Skeletal muscle satellite cell (primary cell): Measurements from ENCODE around the gene EXO1.

Experiments used
- H3K27me3 ChIP-seq: 2 replicates; pipeline ENCODE4 v1.7.0; 2013; ENCODE audit warnings: low read length; ENCODE audit not compliant: control insufficient read depth, insufficient read depth
- H3K36me3 ChIP-seq: 2 replicates; pipeline ENCODE4 v1.7.0; 2013; ENCODE audit warnings: mild to moderate bottlenecking, control low read depth, low read length; ENCODE audit not compliant: insufficient read depth
- H3K4me1 ChIP-seq: 2 replicates; pipeline ENCODE4 v1.7.0; 2013; ENCODE audit warnings: low read length; ENCODE audit not compliant: control insufficient read depth, insufficient read depth
- H3K4me2 ChIP-seq: 2 replicates; pipeline ENCODE4 v1.7.0; 2013; ENCODE audit warnings: mild to moderate bottlenecking, low read length
- H3K4me3 ChIP-seq: 2 replicates; pipeline ENCODE4 v1.7.0; 2013; ENCODE audit warnings: low read length
- H3K9ac ChIP-seq: 2 replicates; pipeline ENCODE4 v1.7.0; 2013; ENCODE audit warnings: mild to moderate bottlenecking, low read depth, low read length, moderate library complexity
- H3K9me3 ChIP-seq: replicated peaks from 2 replicates; pipeline ENCODE4 v1.7.0; 2013; ENCODE audit warnings: mild to moderate bottlenecking, control low read depth, low read length

EXO1 gene

GRCh38 chr1:241896670-241896962 is 48.6 kb downstream of the EXO1 start:
- Histone ChIP-seq H3K36me3 (no peaks in the 10 kb centered on the region), H3K9me3 (no peaks in the 10 kb centered on the region), H3K27me3 (no peaks in the 10 kb centered on the region), H3K4me1 (no peaks in the 10 kb centered on the region), H3K9ac (no peak overlapping the region), H3K4me2 (no peak overlapping the region), H3K4me3 (no peak overlapping the region)

GRCh38 chr1:241899210-241899609 is 51.2 kb downstream of the EXO1 start:
- no peak overlapping the region for H3K4me3 ChIP-seq
- H3K27me3 ChIP-seq, result no peaks in the 10 kb centered on the region
- H3K36me3 ChIP-seq, result no peaks in the 10 kb centered on the region

GRCh38 chr1:241900381-241900780 is 52.4 kb downstream of the EXO1 start:
- Histone ChIP-seq H3K36me3 (no peaks in the 10 kb centered on the region), H3K4me2 (no peak overlapping the region), H3K4me1 (no peaks in the 10 kb centered on the region), H3K9ac (no peak overlapping the region), H3K4me3 (no peak overlapping the region), H3K27me3 (no peaks in the 10 kb centered on the region), H3K9me3 (no peaks in the 10 kb centered on the region)

More at GRCh38 chr1:241899210-241899609, 51.2 kb downstream of the EXO1 start:
- H3K4me1 ChIP-seq, result no peaks in the 10 kb centered on the region
- H3K9me3 ChIP-seq, result no peaks in the 10 kb centered on the region
- no peak overlapping the region for H3K4me2 ChIP-seq
- H3K9ac ChIP-seq, result no peak overlapping the region

- Histone ChIP-seq H3K9ac (no peak overlapping the region), H3K4me1 (no peaks in the 10 kb centered on the region), H3K4me2 (no peak overlapping the region), H3K9me3 (no peaks in the 10 kb centered on the region), H3K4me3 (no peak overlapping the region), H3K27me3 (no peaks in the 10 kb centered on the region), H3K36me3 (no peaks in the 10 kb centered on the region)
These were observed 54.5 kb downstream of the EXO1 start for GRCh38 chr1:241902391-241903065.

- Histone ChIP-seq H3K27me3 (no peaks in the 10 kb centered on the region), H3K9ac (no peak overlapping the region), H3K4me2 (no peak overlapping the region), H3K9me3 (no peaks in the 10 kb centered on the region), H3K4me3 (no peak overlapping the region), H3K36me3 (no peaks in the 10 kb centered on the region), H3K4me1 (peaks cover 8% of the 10 kb centered on the region)
These were observed 68.2 kb downstream of the EXO1 start for GRCh38 chr1:241916196-241916595.

- Histone ChIP-seq H3K4me3 (no peak overlapping the region), H3K4me1 (peaks cover 8% of the 10 kb centered on the region), H3K36me3 (no peaks in the 10 kb centered on the region), H3K9me3 (no peaks in the 10 kb centered on the region), H3K9ac (no peak overlapping the region), H3K4me2 (no peak overlapping the region), H3K27me3 (no peaks in the 10 kb centered on the region)
These were observed 69.5 kb downstream of the EXO1 start for GRCh38 chr1:241917487-241917886.

GRCh38 chr1:241918879-241919278 is 70.9 kb downstream of the EXO1 start:
- no peak overlapping the region for H3K4me2 ChIP-seq
- peak overlapping the region; percentile 25 for H3K9ac ChIP-seq
- no peaks in the 10 kb centered on the region for H3K27me3 ChIP-seq
- no peaks in the 10 kb centered on the region for H3K9me3 ChIP-seq
- no peaks in the 10 kb centered on the region for H3K36me3 ChIP-seq
- peaks cover 8% of the 10 kb centered on the region for H3K4me1 ChIP-seq
- no peak overlapping the region for H3K4me3 ChIP-seq

- H3K27me3 ChIP-seq, result no peaks in the 10 kb centered on the region
- H3K4me3 ChIP-seq, result no peak overlapping the region
- H3K9ac ChIP-seq, result no peak overlapping the region
- H3K4me1 ChIP-seq, result no peaks in the 10 kb centered on the region
- H3K9me3 ChIP-seq, result no peaks in the 10 kb centered on the region
- no peaks in the 10 kb centered on the region for H3K36me3 ChIP-seq
- H3K4me2 ChIP-seq, result no peak overlapping the region
These were observed 76.2 kb downstream of the EXO1 start for GRCh38 chr1:241924080-241924808.

GRCh38 chr1:241926141-241926540 is 78.1 kb downstream of the EXO1 start:
- H3K4me2 ChIP-seq, result no peak overlapping the region
- no peaks in the 10 kb centered on the region for H3K9me3 ChIP-seq
- no peaks in the 10 kb centered on the region for H3K36me3 ChIP-seq
- H3K4me1 ChIP-seq, result no peaks in the 10 kb centered on the region
- H3K4me3 ChIP-seq, result no peak overlapping the region
- no peak overlapping the region for H3K9ac ChIP-seq
- no peaks in the 10 kb centered on the region for H3K27me3 ChIP-seq

GRCh38 chr1:241927321-241927720 is 79.3 kb downstream of the EXO1 start:
- Histone ChIP-seq H3K4me3 (no peak overlapping the region), H3K9me3 (no peaks in the 10 kb centered on the region), H3K36me3 (no peaks in the 10 kb centered on the region), H3K4me1 (no peaks in the 10 kb centered on the region), H3K4me2 (no peak overlapping the region), H3K27me3 (no peaks in the 10 kb centered on the region), H3K9ac (no peak overlapping the region)

- no peak overlapping the region for H3K4me3 ChIP-seq
- H3K9me3 ChIP-seq, result no peaks in the 10 kb centered on the region
- peaks cover 3% of the 10 kb centered on the region for H3K27me3 ChIP-seq
- H3K36me3 ChIP-seq, result no peaks in the 10 kb centered on the region
- no peak overlapping the region for H3K4me2 ChIP-seq
- no peaks in the 10 kb centered on the region for H3K4me1 ChIP-seq
- no peak overlapping the region for H3K9ac ChIP-seq
These were observed 84.8 kb downstream of the EXO1 start for GRCh38 chr1:241932845-241933244.
